Subcutaneous abdominal adipose tissue (tissue), 5 donors: ENCODE measurements around the gene HCN4.

Experiments
- H3K27ac ChIP-seq: one replicate; pipeline ENCODE4 v1.7.0; 2013; ENCODE audit warnings: low read depth, mild to moderate bottlenecking, inconsistent platforms, low read length, moderate library complexity
- H3K27me3 ChIP-seq, 5 donors: one replicate each; pipeline ENCODE4 v1.7.0; 2013; ENCODE audit warnings: low read length in 5 of 5, inconsistent platforms in 1 of 5; ENCODE audit not compliant: control insufficient read depth in 5 of 5, insufficient read depth in 4 of 5
- H3K36me3 ChIP-seq, 5 donors: one replicate each; pipeline ENCODE4 v1.7.0; 2013; ENCODE audit warnings: low read length in 5 of 5; ENCODE audit not compliant: control insufficient read depth in 5 of 5, insufficient read depth in 5 of 5
- H3K4me1 ChIP-seq, 5 donors: one replicate each; pipeline ENCODE4 v1.7.0; 2013; ENCODE audit warnings: low read length in 5 of 5, mild to moderate bottlenecking in 3 of 5, moderate library complexity in 1 of 5; ENCODE audit not compliant: control insufficient read depth in 5 of 5, insufficient read depth in 5 of 5
- H3K4me3 ChIP-seq, 5 donors: one replicate each; pipeline ENCODE4 v1.7.0; 2013; ENCODE audit warnings: low read length in 5 of 5, low read depth in 1 of 5
- H3K9ac ChIP-seq, 5 donors: one replicate each; pipeline ENCODE4 v1.7.0; 2013; ENCODE audit warnings: low read length in 5 of 5, mild to moderate bottlenecking in 4 of 5, moderate library complexity in 3 of 5
- H3K9me3 ChIP-seq, 5 donors: one replicate each; pipeline ENCODE4 v1.7.0; 2013; ENCODE audit warnings: low read length in 5 of 5; ENCODE audit not compliant: control insufficient read depth in 5 of 5
- donor health status: healthy.
- donor health status: healthy.
- donor health status: healthy.
- donor health status: healthy.
- donor health status: healthy.

HCN4 gene

DNA sequence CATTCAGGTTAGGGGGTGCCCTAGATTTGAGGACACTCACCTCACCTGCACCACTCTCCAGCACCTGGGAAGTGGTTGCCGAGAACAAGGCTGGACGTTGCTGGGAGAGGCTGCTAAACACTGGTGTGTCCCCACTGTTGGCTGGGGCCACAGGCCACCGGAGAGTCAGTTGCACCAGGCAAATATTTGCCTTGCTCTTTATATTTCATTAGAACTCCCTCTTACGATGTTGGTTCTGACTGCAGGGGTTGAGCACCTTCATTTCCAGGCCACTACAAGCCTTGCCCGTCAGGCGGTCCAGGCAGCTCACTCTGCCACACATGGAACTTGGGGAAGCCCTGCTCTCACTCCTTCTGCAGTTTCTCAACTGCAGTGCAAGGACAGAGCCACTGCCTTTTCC lies 30.7 kb downstream of the HCN4 start:
- Histone ChIP-seq H3K27me3 (peaks cover 0 to 7% (median 2%) of the 10 kb centered on the region in 5 donors), H3K9ac (no peak overlapping the region), H3K36me3 (no peaks in the 10 kb centered on the region), H3K4me1 (no peaks in the 10 kb centered on the region), H3K9me3 (peaks cover 0 to 3% (median under 1%) of the 10 kb centered on the region in 5 donors), H3K4me3 (no peak overlapping the region), H3K27ac (no peak overlapping the region)

DNA sequence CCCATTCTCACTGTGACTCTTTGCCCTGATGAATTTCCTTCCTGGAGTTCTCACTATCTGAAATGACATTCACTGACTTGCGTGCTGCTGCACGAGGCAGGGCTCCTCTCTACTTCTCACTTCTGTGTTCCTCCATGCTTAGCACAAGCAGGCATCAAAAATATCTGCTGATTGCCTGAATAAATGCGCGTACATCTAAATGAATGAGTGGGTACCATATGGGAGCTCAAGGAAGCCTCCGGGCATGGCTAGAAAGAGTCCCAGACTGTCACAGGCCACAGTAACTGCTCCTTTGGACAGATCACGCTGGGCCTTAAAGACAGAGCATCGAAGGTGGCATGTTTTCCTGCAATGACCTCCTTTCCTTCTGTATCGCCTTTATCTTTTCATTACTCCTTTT lies 31.6 kb downstream of the HCN4 start:
- Histone ChIP-seq H3K4me3 (no peak overlapping the region), H3K36me3 (no peaks in the 10 kb centered on the region), H3K9ac (no peak overlapping the region), H3K4me1 (no peaks in the 10 kb centered on the region), H3K27ac (no peak overlapping the region), H3K9me3 (no peaks in the 10 kb centered on the region), H3K27me3 (peaks cover 0 to 7% (median 2%) of the 10 kb centered on the region in 5 donors)

GRCh38 chr15:73336756-73337155 lies 32.0 kb downstream of the HCN4 start:
- Histone ChIP-seq H3K4me3 (no peak overlapping the region), H3K27me3 (peaks cover 0 to 7% (median 2%) of the 10 kb centered on the region in 5 donors)

GRCh38 chr15:73335471-73335870 lies 33.3 kb downstream of the HCN4 start:
- Histone ChIP-seq H3K4me1 (peaks cover under 1 to 8% (median 5%) of the 10 kb centered on the region in 5 donors), H3K27me3 (peaks cover 0 to 7% (median 2%) of the 10 kb centered on the region in 5 donors), H3K27ac (no peak overlapping the region), H3K36me3 (no peaks in the 10 kb centered on the region), H3K9ac (no peak overlapping the region), H3K9me3 (no peaks in the 10 kb centered on the region), H3K4me3 (no peak overlapping the region)

More at GRCh38 chr15:73336756-73337155, 32.0 kb downstream of the HCN4 start:
- no peak overlapping the region for H3K9ac ChIP-seq
- no peaks in the 10 kb centered on the region for H3K4me1 ChIP-seq
- no peaks in the 10 kb centered on the region for H3K36me3 ChIP-seq
- no peaks in the 10 kb centered on the region for H3K9me3 ChIP-seq
- no peak overlapping the region for H3K27ac ChIP-seq

- Histone ChIP-seq H3K9ac (no peak overlapping the region), H3K36me3 (no peaks in the 10 kb centered on the region), H3K27me3 (peaks cover 0 to 7% (median 2%) of the 10 kb centered on the region in 5 donors), H3K4me1 (peaks cover 4 to 12% (median 9%) of the 10 kb centered on the region in 5 donors), H3K27ac (no peak overlapping the region), H3K9me3 (no peaks in the 10 kb centered on the region), H3K4me3 (no peak overlapping the region)
Measured at GRCh38 chr15:73335026-73335425, 33.7 kb downstream of the HCN4 start.

- Histone ChIP-seq H3K27me3 (peaks cover 0 to 7% (median 2%) of the 10 kb centered on the region in 5 donors), H3K9me3 (no peaks in the 10 kb centered on the region), H3K4me1 (peaks cover 4 to 18% (median 11%) of the 10 kb centered on the region in 5 donors), H3K4me3 (no peak overlapping the region), H3K36me3 (no peaks in the 10 kb centered on the region), H3K27ac (no peak overlapping the region), H3K9ac (no peak overlapping the region)
Measured at GRCh38 chr15:73334086-73334485, 34.7 kb downstream of the HCN4 start.

GRCh38 chr15:73333001-73333400 lies 35.8 kb downstream of the HCN4 start:
- no peak overlapping the region for H3K9ac ChIP-seq
- H3K36me3 ChIP-seq: no peaks in the 10 kb centered on the region
- H3K27me3 ChIP-seq: peaks cover 0 to 7% (median 2%) of the 10 kb centered on the region in 5 donors
- peaks cover 4 to 18% (median 11%) of the 10 kb centered on the region in 5 donors for H3K4me1 ChIP-seq
- no peaks in the 10 kb centered on the region for H3K9me3 ChIP-seq
- no peak overlapping the region for H3K27ac ChIP-seq
- no peak overlapping the region for H3K4me3 ChIP-seq

GRCh38 chr15:73331991-73332925 lies 36.5 kb downstream of the HCN4 start:
- Histone ChIP-seq H3K9me3 (no peaks in the 10 kb centered on the region), H3K27me3 (peaks cover 0 to 7% (median 2%) of the 10 kb centered on the region in 5 donors), H3K27ac (no peak overlapping the region), H3K4me1 (peaks cover 4 to 18% (median 11%) of the 10 kb centered on the region in 5 donors), H3K9ac (no peak overlapping the region), H3K4me3 (no peak overlapping the region), H3K36me3 (no peaks in the 10 kb centered on the region)

DNA sequence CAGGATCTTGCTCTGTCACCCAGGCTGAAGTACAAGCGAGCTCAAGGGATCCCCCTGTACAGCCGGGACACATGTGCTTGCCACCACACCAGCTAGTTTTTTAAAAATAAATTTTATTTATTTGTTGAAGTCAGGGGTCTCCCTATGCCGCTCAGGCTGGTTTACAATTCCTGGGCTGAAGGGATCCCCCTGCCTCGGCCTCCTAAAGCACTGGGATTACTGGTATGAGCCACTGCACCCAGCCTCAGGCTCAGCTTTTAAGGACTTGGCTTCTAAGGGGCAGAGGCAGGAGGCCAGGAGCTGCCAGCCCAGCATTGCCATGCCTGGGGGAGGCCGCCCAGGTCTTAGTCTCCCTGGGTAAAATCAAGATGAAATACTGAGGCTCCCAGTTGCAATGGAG lies 37.3 kb downstream of the HCN4 start:
- H3K4me1 ChIP-seq: peaks cover 4 to 18% (median 11%) of the 10 kb centered on the region in 5 donors
- H3K9ac ChIP-seq: no peak overlapping the region
- H3K36me3 ChIP-seq: no peaks in the 10 kb centered on the region
- H3K4me3 ChIP-seq: no peak overlapping the region
- peaks cover 0 to 7% (median 2%) of the 10 kb centered on the region in 5 donors for H3K27me3 ChIP-seq
- H3K9me3 ChIP-seq: no peaks in the 10 kb centered on the region
- H3K27ac ChIP-seq: no peak overlapping the region
